ENCODE measurements around the gene MAPK4.
"Not testable (repeated sequence)": the region's sequence is repeated elsewhere in the genome, so short reads cannot be mapped to it uniquely, and the experiment has no call there.

MAPK4 gene

DNA sequence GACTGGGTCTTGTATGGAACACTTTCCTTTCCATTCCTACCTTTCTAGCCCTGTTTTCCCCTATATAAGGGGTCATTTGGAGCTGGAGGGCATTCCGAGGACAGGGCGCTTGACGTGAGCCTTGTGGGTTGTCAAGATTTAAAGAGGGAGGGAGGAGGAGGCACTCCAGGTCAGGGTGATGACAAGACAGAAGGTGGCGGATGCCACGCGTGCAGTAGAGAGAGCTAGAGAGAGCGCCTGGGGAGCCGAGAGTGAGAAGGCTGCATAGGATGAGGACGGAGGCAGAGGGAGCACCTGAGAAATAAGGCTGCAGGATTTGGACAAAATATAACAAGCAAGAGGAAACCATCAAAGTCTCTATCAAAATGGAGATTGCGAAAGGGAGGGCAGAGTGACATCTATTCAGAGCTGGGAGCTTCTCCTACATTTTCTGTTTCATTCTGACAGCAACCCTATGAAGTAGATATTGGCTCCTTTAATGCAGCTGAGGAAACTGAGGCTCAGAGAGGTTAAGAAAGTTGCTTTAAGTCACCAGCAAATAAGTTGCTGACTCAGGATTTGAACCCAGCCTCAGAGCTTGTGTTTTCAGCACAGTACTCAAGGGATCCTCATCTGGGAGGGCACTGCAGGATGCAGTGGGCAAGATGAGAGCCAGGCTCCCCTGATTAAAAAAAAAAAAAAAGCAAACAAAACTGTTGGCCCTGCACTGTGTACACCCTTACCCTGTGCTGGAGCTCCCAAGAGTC lies 135.7 kb downstream of the MAPK4 start:
- no peak for DNase-seq

- DNase-seq: no peak
Observed at GRCh38 chr18:50696436-50696835, 136.5 kb downstream of the MAPK4 start.

DNA sequence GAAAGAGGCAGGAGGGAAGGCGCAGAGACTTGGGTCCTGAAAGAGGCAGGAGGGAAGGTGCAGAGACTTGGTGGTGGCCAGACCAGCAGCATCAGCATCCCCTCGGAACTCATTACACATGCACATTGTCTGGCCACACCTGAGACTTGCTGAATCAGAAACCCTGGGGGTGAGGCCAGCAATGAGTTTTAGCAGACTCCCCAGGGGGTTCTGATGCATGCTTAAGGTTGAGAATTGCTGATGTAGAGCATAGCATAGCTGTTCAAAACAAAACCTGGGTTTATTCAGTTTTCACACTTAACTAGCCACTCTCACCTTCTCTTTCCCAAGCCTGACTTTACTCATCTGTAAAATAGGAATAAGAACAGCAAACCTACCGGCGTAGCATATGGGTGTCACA lies 137.0 kb downstream of the MAPK4 start:
- no peak for DNase-seq

DNA sequence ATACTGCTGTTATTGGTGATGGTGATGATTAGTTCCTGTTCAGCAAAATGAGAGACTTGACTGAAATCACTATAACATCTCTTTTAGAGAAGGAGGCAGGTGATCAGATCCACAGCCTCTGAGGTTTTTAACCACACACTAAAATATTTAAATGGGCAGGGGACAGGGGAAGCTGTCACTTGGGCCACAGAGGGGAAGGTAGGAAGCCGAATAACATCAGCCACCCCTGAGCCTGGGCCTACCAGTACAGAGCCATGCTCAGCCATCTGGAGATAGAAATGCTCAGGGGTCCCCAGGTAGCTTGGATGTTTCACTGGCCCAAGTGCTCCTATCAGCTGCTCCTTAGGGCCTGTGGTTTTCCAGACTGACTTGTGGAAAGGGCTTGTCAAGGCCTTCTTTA lies 137.6 kb downstream of the MAPK4 start:
- no peak for DNase-seq

DNA sequence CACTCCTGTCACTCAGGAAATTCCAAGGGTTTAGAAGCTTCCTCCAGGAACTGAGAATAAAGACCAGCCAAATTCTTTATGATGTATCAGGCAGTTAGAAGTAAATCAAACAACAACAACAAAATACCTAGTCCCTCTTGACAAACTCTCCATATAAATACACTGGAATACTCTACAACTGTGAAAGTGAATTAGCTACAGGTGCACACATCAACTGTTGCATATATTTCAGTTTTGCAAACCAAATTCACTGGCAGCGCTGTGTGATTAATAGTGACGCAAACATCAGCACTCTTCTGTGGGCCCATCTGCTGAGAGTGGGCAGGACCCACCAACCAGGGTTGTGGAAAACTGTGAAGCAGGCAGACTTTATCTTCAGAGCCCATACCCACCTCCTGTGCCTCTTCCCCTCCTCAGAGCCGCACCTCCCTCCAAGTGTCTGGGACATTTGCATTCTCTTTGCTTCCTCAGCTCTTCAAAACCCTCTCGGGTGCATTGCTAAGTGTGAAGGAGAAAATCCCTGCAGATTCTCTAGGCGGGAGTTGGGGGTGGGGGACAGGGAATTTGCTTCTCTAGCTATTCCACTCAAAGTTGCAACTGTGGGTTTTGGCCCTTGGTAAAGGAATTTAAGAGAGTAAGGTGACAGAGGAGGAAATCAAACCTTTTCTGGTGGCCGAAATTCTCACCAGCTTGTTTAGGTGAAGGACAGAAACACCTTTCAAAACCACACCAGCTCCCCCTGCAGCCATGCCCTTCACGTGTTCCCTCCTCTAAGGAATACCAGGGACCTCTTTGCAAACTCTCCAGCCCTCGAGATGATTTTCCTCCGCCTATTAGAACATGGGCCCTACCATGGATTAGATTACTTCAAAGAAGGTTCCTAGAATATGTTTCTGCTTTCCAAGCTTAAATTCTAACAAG lies 140.6 kb downstream of the MAPK4 start:
- no peak for DNase-seq

DNA sequence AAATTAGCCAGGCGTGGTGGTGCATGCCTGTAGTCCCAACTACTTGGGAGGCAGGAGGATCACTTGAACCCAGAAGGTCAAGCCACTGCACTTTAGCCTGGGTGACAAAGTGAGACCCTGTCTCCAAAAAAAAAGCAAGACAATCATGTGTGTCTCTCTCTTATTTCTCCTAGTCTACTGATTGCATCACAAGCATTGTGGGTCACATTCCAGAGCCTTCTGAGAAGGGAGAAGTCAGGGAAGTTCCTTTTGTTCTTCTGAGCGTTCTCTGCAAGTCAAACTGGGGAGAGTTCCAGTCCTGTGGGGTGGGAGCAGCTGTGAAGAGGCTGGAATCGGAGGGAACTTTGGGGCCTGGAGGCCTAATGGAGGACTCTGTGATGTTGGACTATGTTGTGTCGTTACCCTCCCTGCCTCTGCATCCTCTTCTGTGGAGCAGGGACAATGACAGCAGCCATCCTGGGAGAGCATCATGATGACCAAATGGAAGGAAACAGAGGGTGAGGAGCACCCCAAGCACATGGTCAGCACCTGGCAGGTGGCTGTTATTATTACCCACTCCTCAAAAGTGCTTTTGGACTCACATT lies 144.6 kb downstream of the MAPK4 start:
- no peak for DNase-seq

- no peak for DNase-seq
Observed at GRCh38 chr18:50706199-50706598, 146.3 kb downstream of the MAPK4 start.

DNA sequence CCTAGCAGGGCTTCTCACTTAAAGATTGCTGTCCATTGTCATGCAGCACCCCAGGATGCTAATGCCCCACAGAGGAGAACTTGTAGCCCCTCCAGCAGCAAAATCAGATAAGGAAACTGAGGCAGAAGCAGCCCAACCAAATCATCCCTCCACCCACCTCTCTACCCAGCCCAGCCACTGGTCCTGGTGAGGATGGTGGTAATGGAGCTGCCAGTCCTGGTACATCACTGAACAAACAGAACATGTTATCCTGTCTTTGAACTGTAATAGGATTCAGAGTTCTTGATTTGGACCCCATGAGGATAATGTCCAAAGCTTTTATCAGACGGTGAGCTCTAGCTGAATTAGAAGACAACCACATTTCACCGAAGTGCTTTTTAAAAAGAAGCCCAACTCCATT lies 146.8 kb downstream of the MAPK4 start:
- no peak for DNase-seq

GRCh38 chr18:50707297-50707696 lies 147.4 kb downstream of the MAPK4 start:
- not testable (repeated sequence) for DNase-seq

- DNase-seq: no peak
Observed at GRCh38 chr18:50707855-50708469, 148.1 kb downstream of the MAPK4 start.

DNA sequence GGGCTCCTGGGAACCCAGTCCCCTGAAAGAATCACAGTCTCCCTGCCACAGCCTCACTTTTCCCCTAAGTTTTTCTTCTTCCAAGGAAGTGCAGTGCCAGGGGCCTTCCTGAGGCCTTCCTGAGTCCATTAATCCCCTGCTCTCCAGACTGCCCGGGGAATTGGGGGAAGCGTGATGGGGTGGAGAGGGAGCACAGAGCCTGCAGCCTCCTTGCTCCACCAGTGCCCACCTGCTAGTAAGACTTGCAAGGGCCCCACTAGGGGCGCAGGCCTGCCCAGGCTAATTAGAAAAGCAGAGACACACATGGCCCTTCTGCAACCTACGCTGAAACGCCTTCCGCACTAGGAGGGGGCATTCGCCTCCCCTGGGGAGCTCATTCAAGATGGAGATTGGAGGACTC lies 149.3 kb downstream of the MAPK4 start:
- DNase-seq: no peak

DNA sequence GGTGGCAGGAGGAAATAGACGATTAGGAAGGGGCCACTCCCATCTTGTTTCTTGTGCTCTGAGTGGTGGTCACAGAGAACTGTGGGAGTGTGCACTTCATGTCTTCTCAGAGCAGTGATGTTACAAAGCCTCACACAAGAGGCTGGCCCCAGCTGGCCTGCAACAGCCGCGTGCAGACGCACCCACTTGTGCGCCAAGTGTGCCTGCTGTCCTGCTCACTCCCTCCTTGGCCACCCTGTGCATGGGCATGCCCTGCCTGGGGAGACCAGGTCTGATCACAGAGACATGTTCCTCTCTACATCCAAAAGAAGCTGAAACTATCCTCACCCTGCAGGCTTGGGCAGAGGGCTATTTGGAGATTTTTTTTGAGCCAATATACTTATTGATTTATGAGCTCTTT lies 151.5 kb downstream of the MAPK4 start:
- no peak for DNase-seq

DNA sequence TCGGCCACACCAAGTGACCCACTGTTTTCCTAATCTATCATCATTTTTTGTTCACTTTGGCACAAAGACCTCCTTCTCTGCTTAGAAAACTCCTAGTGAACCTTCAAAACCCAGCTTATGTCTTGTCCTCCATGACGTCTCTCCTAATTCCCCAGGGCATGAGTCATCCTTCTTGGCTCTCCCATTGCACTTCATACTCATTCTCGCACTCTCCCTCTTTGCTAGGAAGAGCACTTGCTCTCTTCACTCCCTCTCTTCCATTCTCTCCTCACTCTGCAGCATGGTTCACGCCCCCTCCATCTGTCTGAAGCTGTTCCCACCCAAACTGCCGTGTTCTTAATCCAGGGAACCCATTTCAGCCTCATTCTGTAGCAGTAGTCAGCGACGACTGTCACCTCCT lies 156.0 kb downstream of the MAPK4 start:
- DNase-seq: no peak

DNA sequence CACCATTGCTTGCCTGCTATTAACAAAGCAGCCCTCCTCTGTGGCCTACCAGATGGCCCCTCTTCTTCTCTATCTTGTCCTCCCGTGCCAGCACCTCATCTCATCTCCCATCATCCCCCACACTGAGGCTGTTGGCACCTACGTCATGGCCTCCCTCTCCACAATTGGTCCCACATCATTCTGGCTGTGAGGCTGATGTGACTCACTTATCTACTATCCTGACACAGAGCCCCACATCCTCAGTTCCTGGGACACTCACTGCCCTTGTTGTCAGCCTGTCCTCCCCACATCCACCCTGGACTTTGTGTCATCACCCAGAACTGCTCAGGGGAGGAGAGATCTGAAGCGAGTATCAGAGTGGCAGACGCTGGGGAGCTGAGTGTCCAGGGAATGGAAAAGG lies 157.0 kb downstream of the MAPK4 start:
- DNase-seq: no peak

- no peak for DNase-seq
Observed at GRCh38 chr18:50717563-50717962, 157.7 kb downstream of the MAPK4 start.

DNA sequence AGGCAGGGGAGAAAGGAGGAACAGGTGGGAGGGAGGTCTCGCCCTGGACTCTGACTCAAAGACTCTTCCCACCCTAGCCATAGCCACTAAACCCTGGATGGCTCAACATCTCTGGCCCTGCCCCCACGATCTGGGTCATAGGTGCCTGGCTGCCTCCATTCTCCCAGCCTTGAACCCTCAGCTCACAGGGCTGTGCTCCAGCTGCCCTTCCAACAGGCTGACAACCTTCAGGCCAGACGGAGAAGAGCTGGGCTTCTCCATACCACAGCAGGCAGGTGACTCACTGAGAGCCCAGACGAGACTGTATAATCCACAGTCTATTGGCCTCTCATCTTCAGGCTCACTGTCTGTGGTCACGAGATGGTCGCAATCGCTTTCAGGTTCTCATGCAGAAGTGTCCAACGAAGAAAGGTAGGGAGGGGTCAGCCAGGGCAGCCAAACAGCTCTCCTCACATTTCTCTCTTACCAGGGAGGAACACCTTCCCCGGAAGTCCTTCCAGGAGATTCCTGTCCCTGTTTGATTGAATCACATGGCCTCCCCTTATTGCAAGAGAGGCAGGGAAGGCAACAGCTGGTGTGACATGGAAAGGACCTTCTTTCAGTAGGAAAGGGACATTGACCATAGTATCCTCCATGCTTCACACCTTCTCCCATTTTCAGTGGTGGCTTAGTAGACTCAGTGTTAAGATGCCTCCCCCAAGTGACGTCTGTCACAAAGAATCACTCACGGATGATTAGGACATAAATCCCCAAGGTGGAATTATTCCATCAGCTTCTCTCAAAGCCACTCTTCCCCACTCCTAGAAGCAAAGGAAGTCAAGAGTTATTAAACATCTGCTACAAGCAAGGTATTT lies 159.8 kb downstream of the MAPK4 start:
- DNase-seq: no peak

DNA sequence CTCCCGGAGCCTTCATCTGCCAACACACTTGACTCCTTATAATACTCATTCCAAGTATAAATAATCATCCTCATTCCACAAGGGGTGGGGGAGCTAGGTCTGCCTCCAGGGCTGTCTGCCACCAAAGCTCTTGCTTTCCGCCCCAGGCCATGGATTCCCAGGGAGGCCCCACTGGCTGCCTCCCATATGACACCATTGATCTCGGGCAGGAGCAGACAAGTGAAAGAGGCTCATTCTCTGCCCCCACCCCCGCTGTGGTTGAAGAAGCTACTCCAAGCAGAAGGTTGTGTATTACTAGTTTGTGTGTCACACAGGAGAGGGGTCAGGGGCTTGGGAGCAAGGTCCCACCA lies 160.4 kb downstream of the MAPK4 start:
- DNase-seq: no peak

DNA sequence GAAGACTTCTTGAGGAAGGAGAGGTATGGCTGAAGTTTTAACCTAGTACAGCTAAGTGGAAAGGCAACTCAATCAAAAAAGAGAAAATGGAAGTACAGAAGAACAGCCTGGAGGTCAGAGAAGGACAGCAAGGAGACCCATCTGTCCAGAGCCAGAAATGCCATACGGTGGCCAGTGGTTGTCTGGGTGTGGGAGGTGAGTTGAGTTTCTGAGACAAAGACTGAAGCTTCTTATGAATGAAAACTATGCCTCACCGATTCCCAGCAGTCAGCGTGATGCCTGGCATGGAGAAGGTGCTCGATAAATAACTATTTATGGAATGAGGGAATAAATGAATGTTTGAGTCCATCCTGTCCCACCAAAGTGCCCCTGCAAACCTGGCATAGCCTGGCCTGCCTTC lies 161.1 kb downstream of the MAPK4 start:
- no peak for DNase-seq

GRCh38 chr18:50721451-50722120 lies 161.7 kb downstream of the MAPK4 start:
- DNase-seq: no peak

- DNase-seq: no peak
Observed at GRCh38 chr18:50722311-50722710, 162.4 kb downstream of the MAPK4 start.

DNA sequence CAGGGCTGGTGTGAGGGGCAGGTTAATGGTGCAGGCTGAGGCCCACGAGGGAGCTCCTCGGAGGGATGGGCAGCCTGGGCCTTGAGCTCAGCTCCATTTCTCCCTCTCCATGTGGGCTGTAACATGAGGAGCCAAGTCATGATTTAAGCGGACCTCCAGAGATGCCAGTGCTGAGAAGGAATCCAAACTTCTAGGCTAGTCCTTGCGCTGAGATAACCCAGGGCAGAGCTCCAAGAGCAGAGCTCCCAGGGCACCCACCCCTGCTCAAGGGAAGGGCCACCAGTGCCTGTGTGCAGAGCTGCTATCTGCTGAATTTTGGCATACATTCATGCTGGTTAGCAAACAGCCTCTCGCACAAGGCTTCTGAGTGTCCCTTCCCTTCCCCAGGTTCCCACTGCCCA lies 164.9 kb downstream of the MAPK4 start:
- DNase-seq: no peak
